Measurements from ENCODE around the gene IL11.

IL11 gene

GRCh38 chr19:55390461-55390880 lies 20.2 kb upstream of the IL11 start:
- DNase-seq, result no peak

- DNase-seq, result no peak
Measured at GRCh38 chr19:55389386-55390317, 19.4 kb upstream of the IL11 start.

- DNase-seq, result no peak
Measured at GRCh38 chr19:55387736-55388497, 17.7 kb upstream of the IL11 start.

DNA sequence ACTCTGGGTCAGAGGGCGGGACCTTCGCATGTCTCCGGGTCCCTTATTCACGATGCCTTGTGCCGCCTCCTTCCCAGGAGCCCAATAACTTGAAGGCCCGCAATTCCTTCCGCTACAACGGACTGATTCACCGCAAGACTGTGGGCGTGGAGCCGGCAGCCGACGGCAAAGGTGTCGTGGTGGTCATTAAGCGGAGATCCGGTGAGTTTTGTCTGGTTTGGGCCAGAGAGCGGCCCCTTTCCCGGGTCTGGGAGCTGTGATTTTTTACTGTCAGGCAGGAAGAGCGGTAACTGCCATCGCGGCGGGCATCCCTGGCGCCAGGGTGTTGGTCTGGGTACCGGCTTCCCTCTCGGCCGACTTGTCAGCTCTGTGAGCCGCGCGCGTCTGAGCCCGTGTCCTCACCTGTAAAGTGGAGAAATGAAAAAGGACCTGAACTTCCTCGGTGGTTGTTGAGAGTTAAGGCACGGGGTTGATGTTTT lies 16.3 kb upstream of the IL11 start:
- DNase-seq, result no peak

DNA sequence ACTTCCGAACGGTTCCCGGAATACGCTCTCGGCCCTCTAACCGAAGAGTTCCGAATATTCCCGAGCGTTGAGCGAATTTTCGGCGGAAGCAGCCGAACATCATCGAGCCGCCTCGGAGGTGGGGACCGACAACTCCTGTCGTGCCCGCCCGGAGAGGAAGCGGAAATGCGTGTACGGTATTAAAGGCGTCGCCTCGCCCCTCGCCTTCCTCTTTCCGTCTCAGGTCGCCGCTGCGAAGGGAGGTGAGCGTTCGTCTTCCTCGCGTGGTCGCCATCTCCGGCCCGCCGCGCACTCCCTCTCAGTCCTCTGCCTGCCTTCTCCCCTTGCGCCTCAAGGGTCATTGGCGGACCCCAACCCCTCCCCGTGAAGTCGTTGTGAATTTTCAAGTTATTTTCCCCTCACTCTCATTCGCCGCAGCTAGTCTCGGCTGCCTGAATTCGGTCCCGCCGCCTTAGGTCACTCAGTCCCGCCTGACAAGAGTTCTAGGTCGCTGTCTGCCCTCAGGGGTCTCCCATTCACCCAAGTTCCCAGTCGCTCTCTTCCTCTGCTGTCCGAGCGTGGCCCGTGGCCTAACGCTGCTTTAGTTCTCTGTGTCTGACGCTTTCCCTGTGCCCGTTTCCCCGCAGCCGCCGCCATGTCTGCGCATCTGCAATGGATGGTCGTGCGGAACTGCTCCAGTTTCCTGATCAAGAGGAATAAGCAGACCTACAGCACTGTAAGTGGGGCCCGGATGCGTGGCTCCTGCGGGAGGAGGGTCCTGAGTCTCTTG lies 15.6 kb upstream of the IL11 start, which contains the start of gene RPL28:
Gene RPL28 (plus strand): TSS at position 209 of the 769 bp plus-strand sequence. CDS start 426 bp downstream, at position 635.
- DNase-seq, result peak; percentile 88 to 97 (median 96)

- peak; percentile 82 to 96 (median 88) for DNase-seq
Measured at GRCh38 chr19:55384920-55385723, 14.9 kb upstream of the IL11 start.

DNA sequence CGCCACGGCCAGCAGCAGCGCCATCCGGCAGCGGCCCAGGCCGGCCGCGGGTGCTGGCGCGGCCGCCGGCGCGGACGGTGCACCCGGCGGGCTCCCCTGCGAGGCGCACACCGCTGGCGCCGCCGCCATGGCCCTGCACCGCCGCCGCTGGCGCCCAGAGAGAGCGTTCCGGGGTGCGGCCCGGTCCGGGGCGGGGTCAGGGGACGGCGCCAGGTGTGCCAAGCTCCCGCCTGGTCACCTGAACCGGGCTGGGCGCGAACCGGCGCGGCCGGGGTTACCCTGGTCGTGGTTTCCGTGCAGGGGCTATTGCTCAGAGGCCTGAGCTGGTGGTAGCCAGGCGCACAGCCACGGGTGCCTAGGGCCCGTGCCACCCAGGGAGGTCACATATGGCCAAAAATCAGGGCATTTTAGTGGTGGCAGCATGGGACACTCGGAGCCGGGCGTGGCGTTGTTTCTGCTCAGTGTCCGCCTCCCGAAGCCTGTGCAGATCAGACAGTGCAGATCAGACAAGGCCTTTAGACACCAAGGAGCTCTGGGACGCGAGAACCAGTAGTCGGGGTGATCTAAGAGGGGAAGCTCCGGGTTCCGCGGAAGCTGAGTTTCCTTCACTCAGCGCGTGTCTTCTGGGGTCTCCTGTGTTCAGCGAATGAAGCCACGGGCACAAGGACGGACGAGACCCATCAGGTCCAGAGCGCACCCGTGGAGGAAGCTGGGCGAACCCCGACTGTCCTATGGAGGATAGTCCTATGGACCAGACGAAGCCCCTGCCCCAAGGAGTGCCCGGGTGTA lies 14.1 kb upstream of the IL11 start, which contains the start of gene TMEM238:
Gene TMEM238 (minus strand): TSS at position 162 of the 789 bp plus-strand sequence. CDS start 33 bp downstream, at position 129.
- peak in 1 of 4 experiments; percentile 35 for DNase-seq

- DNase-seq, result peak in 1 of 4 experiments; percentile 35
Measured at GRCh38 chr19:55383279-55384130, 13.2 kb upstream of the IL11 start.

- DNase-seq, result no peak
Measured at GRCh38 chr19:55382522-55383054, 12.3 kb upstream of the IL11 start.

DNA sequence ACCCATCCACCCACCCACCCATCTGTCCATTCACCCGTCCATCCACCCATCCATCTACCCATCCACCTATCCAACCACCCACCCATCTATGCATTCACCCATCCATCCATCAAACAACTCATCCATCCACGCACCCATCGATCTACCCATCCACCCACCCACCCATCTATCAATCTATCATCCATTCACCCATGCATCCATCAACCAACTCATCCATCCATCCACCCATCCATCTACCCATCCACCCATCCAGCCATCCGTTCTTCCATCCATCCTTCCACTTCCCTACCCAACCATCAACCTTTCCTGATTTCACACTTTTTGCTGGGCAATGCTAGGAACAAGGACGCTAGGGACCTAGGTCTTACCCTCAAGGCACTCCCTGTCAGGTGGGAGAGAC lies 11.8 kb upstream of the IL11 start:
- no peak for DNase-seq

- no peak for DNase-seq
Measured at GRCh38 chr19:55379174-55379573, 8.9 kb upstream of the IL11 start.

GRCh38 chr19:55377356-55378131 lies 7.3 kb upstream of the IL11 start:
- no peak for DNase-seq

DNA sequence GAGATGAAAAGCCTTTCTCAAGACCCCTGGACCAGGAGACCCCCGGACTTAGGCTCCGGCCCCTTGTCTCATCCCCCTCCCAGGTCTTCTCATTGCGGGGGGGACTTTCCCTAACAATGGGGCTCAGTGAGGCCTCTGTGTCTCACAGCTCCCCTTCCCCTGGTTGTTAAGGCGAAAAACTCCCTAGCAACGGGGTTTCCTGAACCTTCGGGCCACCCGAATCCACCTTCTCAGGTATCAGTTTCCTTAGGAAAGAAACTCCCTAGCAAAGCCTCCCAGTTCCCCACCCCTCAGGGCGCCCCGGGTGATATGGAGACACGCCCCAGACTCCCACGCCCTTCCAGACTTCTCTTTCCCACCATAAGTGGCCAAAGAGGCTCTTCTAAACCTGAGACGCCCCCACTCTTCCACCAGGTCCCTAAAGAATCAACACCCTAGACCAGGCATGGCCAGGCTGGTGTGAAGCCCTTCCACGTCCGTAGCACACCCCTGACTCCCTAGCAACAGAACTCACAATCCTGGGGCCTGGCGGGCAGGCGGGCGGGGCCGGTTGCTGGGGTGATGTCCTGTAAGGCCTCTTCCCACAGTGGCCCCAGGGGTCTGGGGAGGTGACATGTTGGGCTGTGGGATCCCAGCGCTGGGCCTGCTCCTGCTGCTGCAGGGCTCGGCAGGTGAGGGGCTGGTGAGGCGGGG lies 6.1 kb upstream of the IL11 start, which contains the start of gene TMEM190:
Gene TMEM190 (plus strand): TSS at position 586 of the 693 bp plus-strand sequence. CDS start 28 bp downstream, at position 614.
- DNase-seq, result no peak

GRCh38 chr19:55373993-55374757 lies 3.9 kb upstream of the IL11 start:
- DNase-seq, result no peak

DNA sequence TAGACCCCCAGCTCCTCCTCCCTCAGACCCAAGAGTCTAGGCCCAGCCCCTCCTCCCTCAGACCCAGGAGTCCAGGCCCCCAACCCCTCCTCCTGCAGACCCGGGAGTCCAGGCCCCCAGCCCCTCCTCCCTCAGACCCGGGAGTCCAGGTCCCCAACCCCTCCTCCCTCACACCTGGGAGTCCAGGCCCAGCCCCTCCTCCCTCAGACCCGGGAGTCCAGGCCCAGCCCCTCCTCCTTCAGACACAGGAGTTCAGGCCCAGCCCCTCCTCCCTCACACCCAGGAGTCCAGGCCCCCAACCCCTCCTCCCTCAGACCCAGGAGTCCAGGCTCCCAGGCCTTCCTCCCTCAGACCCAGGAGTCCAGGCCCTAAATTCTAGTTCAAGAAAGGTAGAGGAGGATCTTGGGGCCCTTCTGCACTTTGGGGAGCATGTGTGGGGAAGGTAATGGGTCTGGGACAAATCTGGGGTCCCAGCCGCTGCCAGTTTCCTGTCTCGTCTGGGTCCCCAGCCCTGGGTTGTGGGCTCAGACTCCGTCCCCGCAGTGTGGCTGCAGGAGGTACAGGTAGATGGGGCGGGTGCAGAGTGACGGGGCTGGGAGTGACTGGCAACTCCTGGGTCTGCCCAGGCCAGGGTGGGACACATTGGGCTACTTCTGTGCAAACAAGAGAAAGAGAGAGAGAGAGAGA lies 3.2 kb upstream of the IL11 start:
- no peak for DNase-seq

DNA sequence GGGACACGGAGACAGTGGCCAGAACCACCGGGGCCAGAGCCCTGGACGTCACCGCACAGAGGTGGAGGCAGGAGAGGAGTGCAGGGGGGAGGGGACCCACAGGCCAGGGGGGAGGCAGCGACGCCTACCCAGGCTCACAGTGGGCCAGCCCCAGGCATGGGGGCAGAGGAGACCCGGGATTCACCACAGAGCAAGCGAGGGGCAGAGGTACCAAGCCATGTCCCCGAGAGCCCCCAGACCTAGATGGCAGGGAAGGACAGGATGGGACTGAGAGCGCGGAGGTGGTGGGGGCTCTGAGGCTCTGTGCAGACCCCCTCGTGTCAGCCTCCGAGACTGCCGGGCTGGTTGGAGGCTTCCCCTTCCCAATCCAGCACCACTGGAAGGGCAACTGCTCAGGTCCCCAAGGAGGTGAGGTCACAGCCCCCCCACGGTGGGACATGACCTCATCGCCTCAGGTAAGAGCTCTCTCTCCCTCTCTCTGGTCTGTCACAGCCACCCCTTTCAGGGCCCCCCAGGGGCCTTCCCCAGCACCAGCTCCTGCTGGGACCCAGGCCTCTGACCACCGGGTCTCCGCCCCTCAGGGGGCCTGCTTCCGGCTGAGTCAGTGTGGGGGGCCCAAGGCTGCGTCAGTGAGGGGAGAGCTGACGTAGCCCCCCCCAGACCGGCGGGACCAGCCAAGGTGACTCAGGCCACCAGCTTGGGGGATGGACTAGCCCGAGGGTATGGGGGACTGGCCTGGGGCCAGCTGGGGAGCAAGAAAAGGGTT lies 2.2 kb upstream of the IL11 start:
- no peak for DNase-seq
